ENCODE measurements around the gene CSK. TPM values are rescaled to one million over a fixed set of nuclear protein-coding genes. Genes with fewer than 3 reads are reported as not detected.

Gene CSK
- total RNA-seq, 1 experiment from 2014 or later: 49.2 TPM

DNA sequence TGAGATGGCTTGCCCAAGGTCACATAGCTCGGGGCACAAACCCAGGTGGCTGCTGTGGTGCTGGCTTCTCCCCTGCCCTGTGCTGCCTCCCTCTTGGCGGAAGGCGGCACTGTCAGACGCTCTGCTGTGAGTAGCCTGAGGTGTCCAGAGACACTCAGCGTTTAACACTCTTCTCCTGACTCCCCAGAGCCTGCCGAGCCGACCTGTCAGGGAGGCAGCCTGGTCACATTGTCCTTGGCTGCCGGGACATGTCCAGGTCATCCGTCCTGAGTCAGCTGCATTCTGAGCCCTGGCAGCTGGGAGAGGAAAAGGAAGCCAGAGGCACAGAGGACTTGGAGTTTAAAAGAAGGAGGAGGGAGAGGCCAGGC lies 35.5 kb downstream of the CSK start:
- no peak overlapping the region for H3K18ac ChIP-seq (ENCODE audit: insufficient read length, low read depth, low read length)
- H2BK120ac ChIP-seq (ENCODE audit: low read depth, low read length, poor library complexity, severe bottlenecking): no peak overlapping the region
- H4K20me1 ChIP-seq (ENCODE audit: control insufficient read depth, insufficient read depth, insufficient read length): no peaks in the 10 kb centered on the region
- H2AFZ ChIP-seq (ENCODE audit: low read length): no peak overlapping the region
- no peak overlapping the region for H3K4me3 Mint-ChIP-seq
- H3K27ac Mint-ChIP-seq: peak overlapping the region in 2 of 3 experiments; percentile 61 to 76; a peak in 1 of 7 replicates
- H3K27me3 Mint-ChIP-seq (ENCODE audit: low read depth): peaks cover 13% of the 10 kb centered on the region
- no peak overlapping the region for H3K27ac ChIP-seq (ENCODE audit: insufficient read length, low read depth, low read length)
- H2BK5ac ChIP-seq (ENCODE audit: insufficient read length, low read length): no peak overlapping the region
- H3K4me1 Mint-ChIP-seq: peaks cover 17 to 38% of the 10 kb centered on the region in 2 experiments
- H3K9ac ChIP-seq (ENCODE audit: extremely low read depth, insufficient read length, low read length): no peak overlapping the region
- H3K23ac ChIP-seq (ENCODE audit: insufficient read length, low read depth, low read length): no peak overlapping the region
- no peaks in the 10 kb centered on the region for H3K9me3 ChIP-seq (ENCODE audit: control insufficient read depth, low read depth, low read length)
- no peak overlapping the region for H3K14ac ChIP-seq (ENCODE audit: insufficient read depth, low read length)
- H3K4me2 ChIP-seq (ENCODE audit: insufficient read depth, insufficient read length, low read length): no peak overlapping the region
- TF ChIP-seq, protein P1, sequence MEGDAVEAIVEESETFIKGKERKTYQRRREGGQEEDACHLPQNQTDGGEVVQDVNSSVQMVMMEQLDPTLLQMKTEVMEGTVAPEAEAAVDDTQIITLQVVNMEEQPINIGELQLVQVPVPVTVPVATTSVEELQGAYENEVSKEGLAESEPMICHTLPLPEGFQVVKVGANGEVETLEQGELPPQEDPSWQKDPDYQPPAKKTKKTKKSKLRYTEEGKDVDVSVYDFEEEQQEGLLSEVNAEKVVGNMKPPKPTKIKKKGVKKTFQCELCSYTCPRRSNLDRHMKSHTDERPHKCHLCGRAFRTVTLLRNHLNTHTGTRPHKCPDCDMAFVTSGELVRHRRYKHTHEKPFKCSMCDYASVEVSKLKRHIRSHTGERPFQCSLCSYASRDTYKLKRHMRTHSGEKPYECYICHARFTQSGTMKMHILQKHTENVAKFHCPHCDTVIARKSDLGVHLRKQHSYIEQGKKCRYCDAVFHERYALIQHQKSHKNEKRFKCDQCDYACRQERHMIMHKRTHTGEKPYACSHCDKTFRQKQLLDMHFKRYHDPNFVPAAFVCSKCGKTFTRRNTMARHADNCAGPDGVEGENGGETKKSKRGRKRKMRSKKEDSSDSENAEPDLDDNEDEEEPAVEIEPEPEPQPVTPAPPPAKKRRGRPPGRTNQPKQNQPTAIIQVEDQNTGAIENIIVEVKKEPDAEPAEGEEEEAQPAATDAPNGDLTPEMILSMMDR (conservative IDR thresholded peaks at IDR 0.05): peak; percentile 38
- H4K8ac ChIP-seq (replicated peaks; ENCODE audit: insufficient read length, low read depth, low read length): no peak overlapping the region
- no peak overlapping the region for H2AK5ac ChIP-seq (ENCODE audit: insufficient read length, low read length)
- WGBS (ENCODE audit: extremely low coverage, insufficient read length, low lambda C conversion rate): no CpG with 5 or more reads among the region's 9 CpGs
- H3K9me3 Mint-ChIP-seq: no peaks in the 10 kb centered on the region; a peak in 1 of 5 replicates
- H3K4ac ChIP-seq (ENCODE audit: low read depth, low read length): no peak overlapping the region
- H3T11ph ChIP-seq (ENCODE audit: low read length): no peak overlapping the region
- no peaks in the 10 kb centered on the region for H3K36me3 Mint-ChIP-seq (ENCODE audit: insufficient read depth in 1 of 3, low read depth in 3 of 3)
- H3K23me2 ChIP-seq (ENCODE audit: insufficient read length, low read depth, low read length, poor library complexity, severe bottlenecking): no peaks in the 10 kb centered on the region
- H3K79me2 ChIP-seq (ENCODE audit: insufficient read depth, low read length): no peaks in the 10 kb centered on the region
- no peak overlapping the region for H4K91ac ChIP-seq (ENCODE audit: insufficient read length, low read depth, low read length)
- H2BK15ac ChIP-seq (ENCODE audit: low read depth, low read length): no peak overlapping the region
- H3K56ac ChIP-seq (ENCODE audit: insufficient read length, low read depth, low read length): no peak overlapping the region
- no peak overlapping the region for H2BK12ac ChIP-seq (ENCODE audit: insufficient read length, low read depth, low read length)
- no peaks in the 10 kb centered on the region for H3K79me1 ChIP-seq (ENCODE audit: insufficient read depth, low read depth, low read length, poor library complexity, severe bottlenecking)
- H3K4me1 ChIP-seq (ENCODE audit: insufficient read depth, low read length): no peaks in the 10 kb centered on the region
- H4K5ac ChIP-seq (ENCODE audit: insufficient read length, low read depth, low read length): no peak overlapping the region
- no peak overlapping the region for H2BK20ac ChIP-seq (ENCODE audit: low read depth, low read length, poor library complexity, severe bottlenecking)
- H3K27me3 ChIP-seq (ENCODE audit: insufficient read depth, low read length): no peaks in the 10 kb centered on the region
- DNase-seq: peak; percentile 67

Measured in H9 (cell line).